Skin epidermis (tissue), 12 donors: ENCODE measurements around the gene EZR.
"Not testable (repeated sequence)": the region's sequence is repeated elsewhere in the genome, so short reads cannot be mapped to it uniquely, and the experiment has no call there.

Experiments used
- H3K27ac ChIP-seq, 21 experiments: fragments of 200-600 bp; sonication (generic) in 11 of 21; one replicate each; pipeline ENCODE4 v1.5.0; 2020; ENCODE audit warnings: mild to moderate bottlenecking in 3 of 21, inconsistent platforms in 2 of 21, moderate library complexity in 2 of 21
- H3K4me3 ChIP-seq, 7 experiments: fragments of 200-600 bp; sonication (generic) in 2 of 7; one replicate each; pipeline ENCODE4 v1.5.0; 2020; ENCODE audit warnings: inconsistent platforms in 2 of 7, mild to moderate bottlenecking in 2 of 7, moderate library complexity in 1 of 7

The EZR gene

GRCh38 chr6:158805698-158806377 is 13.3 kb downstream of the EZR start:
- H3K4me3 ChIP-seq, result no peak overlapping the region
- peak overlapping the region in 2 of 21 experiments; percentile 4 to 30 for H3K27ac ChIP-seq

GRCh38 chr6:158804207-158804606 is 15.0 kb downstream of the EZR start:
- Histone ChIP-seq H3K27ac (peak overlapping the region in 14 of 21 experiments; percentile 26 to 81 (median 59)), H3K4me3 (no peak overlapping the region)

GRCh38 chr6:158803733-158804143 is 15.4 kb downstream of the EZR start:
- Histone ChIP-seq H3K27ac (peak overlapping the region in 14 of 21 experiments; percentile 26 to 81 (median 59)), H3K4me3 (no peak overlapping the region)

GRCh38 chr6:158801655-158802294 is 17.4 kb downstream of the EZR start:
- no peak overlapping the region for H3K27ac ChIP-seq
- H3K4me3 ChIP-seq, result no peak overlapping the region

GRCh38 chr6:158799051-158799792 is 19.9 kb downstream of the EZR start:
- Histone ChIP-seq H3K27ac (peak overlapping the region in 8 of 21 experiments; percentile 1 to 63 (median 38)), H3K4me3 (no peak overlapping the region)

GRCh38 chr6:158798311-158798710 is 20.9 kb downstream of the EZR start:
- H3K4me3 ChIP-seq, result no peak overlapping the region
- H3K27ac ChIP-seq, result peak overlapping the region in 4 of 21 experiments; percentile 3 to 63 (median 40)

- H3K27ac ChIP-seq, result peak overlapping the region in 3 of 21 experiments; percentile 3 to 63 (median 6)
- H3K4me3 ChIP-seq, result no peak overlapping the region
Measured at GRCh38 chr6:158797331-158798310, 21.5 kb downstream of the EZR start.

GRCh38 chr6:158796353-158796752 is 22.8 kb downstream of the EZR start:
- Histone ChIP-seq H3K27ac (no peak overlapping the region), H3K4me3 (no peak overlapping the region)

GRCh38 chr6:158795516-158795915 is 23.7 kb downstream of the EZR start:
- H3K4me3 ChIP-seq, result no peak overlapping the region
- peak overlapping the region in 1 of 21 experiments; percentile 46 for H3K27ac ChIP-seq

GRCh38 chr6:158793432-158793831 is 25.7 kb downstream of the EZR start:
- Histone ChIP-seq H3K4me3 (no peak overlapping the region), H3K27ac (no peak overlapping the region)

GRCh38 chr6:158792505-158792904 is 26.7 kb downstream of the EZR start:
- H3K27ac ChIP-seq, H3K4me3 ChIP-seq: not testable (repeated sequence)

- H3K27ac ChIP-seq, result no peak overlapping the region
- no peak overlapping the region for H3K4me3 ChIP-seq
Measured at GRCh38 chr6:158791274-158791855, 27.8 kb downstream of the EZR start.

GRCh38 chr6:158789115-158789917 is 29.9 kb downstream of the EZR start:
- no peak overlapping the region for H3K4me3 ChIP-seq

GRCh38 chr6:158787395-158787794 is 31.8 kb downstream of the EZR start:
- peak overlapping the region in 1 of 21 experiments; percentile 42 for H3K27ac ChIP-seq
- H3K4me3 ChIP-seq, result no peak overlapping the region

More at GRCh38 chr6:158789115-158789917, 29.9 kb downstream of the EZR start:
- H3K27ac ChIP-seq, result peak overlapping the region in 6 of 21 experiments; percentile 6 to 65 (median 40)

GRCh38 chr6:158786645-158787304 is 32.4 kb downstream of the EZR start:
- H3K4me3 ChIP-seq, result no peak overlapping the region
- H3K27ac ChIP-seq, result no peak overlapping the region

- Histone ChIP-seq H3K4me3 (no peak overlapping the region), H3K27ac (peak overlapping the region in 2 of 21 experiments; percentile 4 to 23)
Measured at GRCh38 chr6:158785036-158785435, 34.1 kb downstream of the EZR start.

GRCh38 chr6:158784505-158784904 is 34.7 kb downstream of the EZR start:
- Histone ChIP-seq H3K4me3 (no peak overlapping the region), H3K27ac (peak overlapping the region in 2 of 21 experiments; percentile 4 to 42)

GRCh38 chr6:158783851-158784250 is 35.3 kb downstream of the EZR start:
- peak overlapping the region in 6 of 21 experiments; percentile 1 to 54 (median 16) for H3K27ac ChIP-seq

More at GRCh38 chr6:158783851-158784250, 35.3 kb downstream of the EZR start:
- no peak overlapping the region for H3K4me3 ChIP-seq
